NOMO-1 (cell line): ENCODE measurements around the gene LY6G5B.

Experiments
- DNase-seq, 2 experiments: peaks; one replicate each; lab custom pipeline; 2025; ENCODE audit not compliant: unreplicated experiment in 2 of 2; lab: John Stamatoyannopoulos, UW

LY6G5B gene

DNA sequence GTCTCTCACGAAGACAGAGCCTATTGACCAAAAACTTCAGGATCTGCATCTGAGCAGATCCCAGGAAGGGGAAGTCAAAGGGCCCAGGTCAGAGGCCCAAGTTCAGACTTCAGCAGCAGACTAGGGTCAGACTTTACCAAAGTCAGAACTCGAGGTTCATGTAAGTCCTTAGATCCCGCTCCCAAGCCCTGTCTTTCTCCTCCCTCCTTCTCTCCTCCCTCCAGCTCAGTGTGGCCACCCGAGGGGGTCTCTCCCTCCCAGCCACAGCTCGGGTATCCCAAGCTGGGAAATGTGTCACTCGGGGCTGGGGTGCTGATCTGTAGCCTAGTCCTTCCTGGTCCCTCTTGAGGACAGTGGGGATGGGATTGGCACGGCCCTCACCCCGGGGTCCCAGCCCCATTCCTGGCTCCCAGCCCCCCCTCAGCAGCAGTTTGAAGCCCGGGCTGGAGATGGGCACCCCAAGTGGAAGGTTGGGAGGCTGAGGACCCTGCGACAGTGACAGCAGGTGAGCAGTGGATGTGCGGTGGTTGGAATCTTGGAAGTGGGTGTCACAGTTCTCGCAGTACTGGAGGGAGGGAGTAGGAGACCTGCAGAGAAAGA lies 7.6 kb upstream of the LY6G5B start:
- DNase-seq: no peak

DNA sequence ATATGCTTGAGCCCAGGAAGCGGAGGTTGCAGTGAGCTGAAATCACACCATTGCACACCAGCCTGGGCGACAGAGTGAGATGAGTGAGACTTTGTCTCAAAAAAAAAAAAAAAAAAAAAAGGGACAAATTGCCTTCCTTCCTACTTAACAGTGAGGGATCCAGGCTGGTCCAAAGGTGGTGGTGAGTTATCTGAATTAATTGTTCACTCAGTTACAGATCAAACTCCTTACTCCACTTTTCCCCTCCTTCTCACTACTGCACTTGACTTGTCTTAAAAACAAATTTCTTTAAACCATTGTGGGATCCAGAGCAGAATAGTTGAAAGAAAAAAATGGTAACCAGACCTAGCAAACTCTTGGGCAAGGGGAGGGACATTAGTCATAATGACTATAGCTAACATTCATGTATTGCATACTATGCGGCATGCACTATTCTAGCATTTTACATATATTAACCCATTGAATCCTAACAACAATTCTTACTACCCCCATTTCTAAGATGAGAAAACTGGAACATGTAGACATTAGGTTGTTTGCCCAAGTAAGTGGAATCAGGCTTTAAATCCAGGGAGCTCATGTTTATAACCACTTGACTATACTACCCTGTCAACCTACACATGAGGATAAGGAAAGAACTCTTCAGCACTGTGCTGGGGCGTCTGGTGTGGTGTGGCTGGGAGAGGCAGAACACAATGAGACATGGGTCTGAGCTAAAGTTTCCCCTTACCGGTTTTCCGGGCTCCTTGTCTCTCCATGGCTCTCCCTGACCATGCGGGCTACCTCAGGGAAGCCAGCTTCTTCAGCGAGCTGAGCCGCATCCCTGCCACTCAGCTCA lies 6.4 kb upstream of the LY6G5B start:
- peak in 1 of 2 experiments; percentile 15 for DNase-seq

DNA sequence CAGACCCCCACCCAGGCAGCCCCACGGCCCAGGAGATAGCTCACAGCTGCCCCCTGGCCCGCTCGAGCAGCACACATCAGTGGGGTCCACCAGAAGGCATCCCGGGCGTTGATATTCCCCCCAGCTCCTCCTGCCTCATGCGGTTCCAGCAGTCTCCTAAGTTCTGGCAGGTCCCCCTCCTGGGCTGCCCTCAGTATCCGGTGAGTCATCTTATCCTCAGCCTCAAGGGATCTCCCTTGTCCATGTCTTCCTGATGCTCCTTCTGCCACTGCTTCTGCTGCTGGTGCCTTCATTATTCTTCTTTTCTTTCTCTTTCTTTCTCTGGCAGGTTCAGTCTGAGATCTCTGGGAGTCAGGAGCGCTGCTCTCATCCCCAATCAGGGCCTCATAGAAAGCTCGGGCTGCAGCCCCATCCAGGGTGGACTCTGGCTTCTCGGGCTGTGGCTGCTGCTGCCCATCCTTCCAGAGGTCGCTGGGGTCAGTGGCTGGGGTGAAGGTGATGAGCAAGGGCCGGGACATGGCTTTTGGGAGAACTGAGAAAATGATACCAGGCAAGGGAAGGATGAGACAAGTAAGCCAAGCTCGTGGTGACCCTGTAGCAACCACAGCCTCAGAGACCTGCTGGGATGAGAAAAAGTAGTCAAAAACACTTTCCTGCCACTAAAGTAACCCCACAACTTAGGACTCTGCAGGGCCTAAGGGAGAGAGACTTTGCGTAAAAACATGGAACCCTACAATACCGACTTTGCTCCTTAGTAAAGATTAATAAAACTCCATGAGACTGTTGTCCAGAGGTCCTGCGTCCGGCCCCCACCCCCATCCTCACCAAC lies 5.6 kb upstream of the LY6G5B start:
- DNase-seq: no peak

DNA sequence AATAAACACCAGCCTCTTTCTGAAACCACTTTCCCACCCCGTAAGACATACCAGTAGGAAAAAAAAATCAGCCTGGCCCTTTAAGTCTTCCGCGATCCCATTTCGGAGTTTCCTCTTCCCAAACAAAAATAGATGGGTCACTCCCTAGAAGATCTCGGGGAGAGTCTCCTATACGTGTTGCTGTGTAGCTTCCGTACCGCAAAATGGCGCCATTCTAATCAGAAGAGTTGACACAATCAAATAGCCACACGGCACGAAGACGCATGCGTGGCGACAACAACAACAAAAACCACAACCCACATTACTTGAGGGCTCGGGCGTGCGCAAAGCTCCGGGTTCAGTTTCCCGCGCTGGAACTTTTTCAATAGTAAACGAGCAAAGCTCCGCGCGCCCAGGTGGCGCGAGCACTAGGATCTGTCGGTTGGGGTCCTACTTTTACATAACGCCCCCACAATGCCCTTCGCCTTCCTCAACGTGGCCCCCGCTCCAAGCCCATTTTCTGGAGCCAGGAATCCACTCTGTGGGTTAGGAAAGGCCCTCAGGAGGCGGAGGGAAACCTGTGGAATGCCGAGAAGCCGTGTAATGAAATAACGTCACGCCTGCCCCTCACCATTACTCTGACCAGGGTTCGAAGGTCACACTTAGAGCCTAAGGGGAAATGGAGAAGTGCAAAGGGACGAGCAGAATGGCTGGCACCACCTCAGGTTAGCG lies 4.8 kb upstream of the LY6G5B start, which contains the start of gene GPANK1:
Gene GPANK1, minus strand, starts transcription at position 208 of the 711 bp plus-strand sequence. CDS start 519 bp downstream, outside the sequence.
- peak; percentile 77 to 93 for DNase-seq

DNA sequence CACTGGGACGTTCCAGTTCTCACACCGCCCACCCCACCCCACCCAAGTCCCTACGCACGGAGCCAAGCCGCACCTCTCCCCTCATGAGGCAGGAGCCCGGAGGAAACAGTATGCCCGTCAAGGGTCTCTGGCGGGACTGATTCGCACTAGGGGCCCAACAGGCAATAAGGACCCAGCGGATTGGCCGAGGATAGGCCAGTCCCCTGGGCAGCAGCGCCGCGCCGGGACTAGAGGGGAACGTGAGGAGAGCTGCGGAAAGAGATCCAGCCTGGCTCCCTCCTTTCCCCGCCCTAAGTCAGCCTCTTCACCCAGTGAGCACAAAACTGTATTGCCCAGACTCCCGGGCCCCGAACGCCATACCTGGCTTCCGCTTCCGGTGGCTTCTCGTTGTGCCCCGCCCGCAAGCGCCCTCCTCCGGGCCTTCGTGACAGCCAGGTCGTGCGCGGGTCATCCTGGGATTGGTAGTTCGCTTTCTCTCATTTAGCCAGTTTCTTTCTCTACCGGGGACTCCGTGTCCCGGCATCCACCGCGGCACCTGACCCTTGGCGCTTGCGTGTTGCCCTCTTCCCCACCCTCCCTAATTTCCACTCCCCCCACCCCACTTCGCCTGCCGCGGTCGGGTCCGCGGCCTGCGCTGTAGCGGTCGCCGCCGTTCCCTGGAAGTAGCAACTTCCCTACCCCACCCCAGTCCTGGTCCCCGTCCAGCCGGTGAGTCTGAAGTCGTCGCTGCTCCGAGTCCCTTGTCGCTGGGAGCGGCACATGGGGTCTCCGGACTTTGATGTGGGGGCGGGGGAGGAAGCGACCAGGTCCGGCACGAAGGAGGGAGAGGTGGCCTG lies 4.1 kb upstream of the LY6G5B start, which contains the start of gene CSNK2B:
Gene CSNK2B, plus strand, starts transcription at position 580 of the 836 bp plus-strand sequence. CDS start 752 bp downstream, outside the sequence.
- DNase-seq: peak; percentile 96 to 97

DNA sequence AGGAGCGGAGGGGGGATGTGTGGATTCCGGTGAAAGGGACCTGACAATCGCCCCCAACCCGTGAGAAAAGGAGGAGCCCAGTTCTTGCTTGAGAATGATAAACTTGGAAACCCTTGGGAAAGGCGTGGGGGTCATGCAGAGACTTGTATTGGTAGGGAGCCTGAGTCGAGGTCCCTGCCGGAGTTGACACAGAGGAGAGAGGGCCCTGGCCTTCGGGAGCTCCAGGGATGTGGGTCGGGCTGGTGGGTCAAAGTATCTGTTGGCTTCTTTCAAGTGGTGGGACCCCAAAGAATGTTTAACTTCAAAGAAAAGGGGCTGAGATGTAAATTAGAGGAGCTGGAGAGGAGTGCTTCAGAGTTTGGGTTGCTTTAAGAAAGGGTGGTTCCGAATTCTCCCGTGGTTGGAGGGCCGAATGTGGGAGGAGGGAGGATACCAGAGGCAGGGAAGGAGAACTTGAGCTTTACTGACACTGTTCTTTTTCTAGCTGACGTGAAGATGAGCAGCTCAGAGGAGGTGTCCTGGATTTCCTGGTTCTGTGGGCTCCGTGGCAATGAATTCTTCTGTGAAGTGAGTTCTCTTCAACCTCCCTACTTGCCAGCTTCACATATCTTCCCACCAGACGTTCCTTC lies 3.3 kb upstream of the LY6G5B start:
- no peak for DNase-seq

DNA sequence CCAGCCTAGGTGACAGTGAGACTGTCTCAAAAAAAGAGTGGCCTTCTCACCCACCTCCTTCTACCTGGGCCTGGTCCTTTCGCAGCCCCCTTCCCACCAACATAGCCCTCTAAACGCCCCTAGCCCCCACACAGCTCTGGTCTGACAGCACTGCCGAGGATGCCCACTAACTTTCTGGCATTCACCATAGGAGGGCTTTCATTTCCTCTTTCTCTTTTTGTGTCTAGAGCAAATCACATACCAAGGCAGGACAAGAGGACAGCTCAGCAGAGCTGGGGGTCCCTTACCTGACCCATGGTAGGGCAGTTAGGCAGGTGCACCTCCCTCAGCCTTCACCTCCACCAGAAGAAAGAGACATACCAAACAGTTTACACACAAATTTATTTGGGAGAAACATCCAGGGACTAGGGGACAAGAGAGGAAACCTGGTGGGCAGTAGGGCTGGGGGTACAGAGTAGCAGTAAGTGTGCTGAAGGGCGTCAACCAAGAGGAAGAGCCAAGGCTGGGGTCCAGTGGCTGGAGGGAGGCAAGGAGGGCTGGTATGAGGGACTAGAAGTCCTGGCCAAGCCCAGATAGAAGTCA lies 6.6 kb downstream of the LY6G5B start:
- peak in 1 of 2 experiments; percentile 50 for DNase-seq

DNA sequence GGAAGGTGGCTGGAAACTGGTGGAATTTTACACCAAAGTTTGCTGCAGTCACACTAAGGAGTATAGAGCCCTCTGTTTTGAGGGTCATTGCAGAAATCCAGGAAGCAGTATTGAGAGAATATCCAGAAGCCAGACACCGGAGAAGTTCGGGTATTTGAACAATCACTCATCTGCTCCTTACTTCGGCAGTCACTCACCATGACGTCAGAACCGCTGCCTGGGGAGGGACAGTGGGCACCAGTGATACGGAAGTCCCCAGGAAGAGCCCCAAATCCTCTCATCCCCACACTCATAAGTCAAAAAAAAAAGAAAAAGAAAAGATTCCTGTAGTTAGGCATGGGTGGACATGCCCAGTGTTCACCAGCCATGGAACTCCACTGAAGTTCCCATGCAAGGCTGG lies 7.1 kb downstream of the LY6G5B start:
- DNase-seq: no peak

DNA sequence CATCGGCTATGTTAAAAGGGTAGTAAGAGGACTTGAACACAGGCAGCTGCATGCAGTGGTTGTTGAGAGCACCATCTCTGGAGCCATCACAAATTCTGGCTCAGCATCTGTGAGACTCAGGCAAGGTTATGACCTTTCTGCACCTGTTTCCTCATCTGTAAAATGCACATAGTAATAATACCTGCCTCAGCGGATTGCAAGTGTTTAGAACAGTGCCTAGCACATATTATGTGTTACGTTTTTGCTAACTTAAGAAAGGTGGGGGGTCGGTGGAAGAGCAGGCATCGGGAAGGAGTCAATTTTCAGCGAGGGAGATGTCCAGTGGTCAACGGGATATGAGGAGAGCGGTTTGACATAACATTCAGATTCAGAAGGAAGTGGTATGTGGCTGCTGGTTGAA lies 8.2 kb downstream of the LY6G5B start:
- DNase-seq: no peak

DNA sequence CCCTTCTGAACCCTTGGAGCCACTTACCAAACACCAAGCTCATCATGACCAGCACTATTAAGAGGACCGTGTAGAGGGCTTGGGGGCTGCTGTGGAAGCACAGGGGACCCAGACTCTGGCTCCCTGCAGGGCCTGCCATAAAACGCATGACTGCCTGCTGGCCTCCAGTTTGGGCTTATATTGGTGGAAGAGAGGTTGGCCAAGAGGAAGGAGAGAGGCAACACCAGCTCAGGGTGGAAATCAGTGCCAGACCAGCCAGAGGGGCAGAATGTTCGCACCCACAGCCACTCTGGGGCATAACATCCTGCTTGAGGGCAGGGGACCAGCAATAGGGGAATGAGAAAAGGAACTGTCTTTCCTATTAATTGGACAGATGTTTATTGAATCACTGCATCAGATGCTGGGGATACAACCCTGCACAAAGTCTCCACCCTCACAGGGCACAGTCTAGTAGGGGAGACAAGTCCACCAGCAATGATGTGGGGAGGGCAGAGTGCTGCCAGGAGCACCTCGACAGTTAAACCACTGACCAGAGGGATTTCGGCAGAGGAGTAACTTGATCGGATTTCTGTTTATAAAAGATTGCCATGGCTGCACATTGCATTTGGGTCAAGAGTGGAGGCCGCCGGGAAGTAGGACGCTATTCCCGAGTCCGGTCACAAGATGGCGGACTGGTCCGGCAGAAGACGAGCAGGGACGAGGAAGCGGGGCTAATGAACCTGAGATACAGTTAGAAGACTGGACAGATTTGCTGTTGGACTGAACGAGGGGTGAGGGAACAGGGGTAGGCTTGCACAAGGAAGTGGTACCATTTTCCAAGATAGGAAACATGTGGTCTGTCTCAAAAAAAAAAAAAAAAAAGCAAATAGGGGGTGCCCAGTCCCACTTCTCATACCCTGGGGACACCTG lies 10.7 kb downstream of the LY6G5B start, which contains the start of gene LY6G5C:
Gene LY6G5C, minus strand, starts transcription at position 842 of the 909 bp plus-strand sequence. Its CDS starts 694 bp downstream, at position 148.
- peak; percentile 64 to 76 for DNase-seq

DNA sequence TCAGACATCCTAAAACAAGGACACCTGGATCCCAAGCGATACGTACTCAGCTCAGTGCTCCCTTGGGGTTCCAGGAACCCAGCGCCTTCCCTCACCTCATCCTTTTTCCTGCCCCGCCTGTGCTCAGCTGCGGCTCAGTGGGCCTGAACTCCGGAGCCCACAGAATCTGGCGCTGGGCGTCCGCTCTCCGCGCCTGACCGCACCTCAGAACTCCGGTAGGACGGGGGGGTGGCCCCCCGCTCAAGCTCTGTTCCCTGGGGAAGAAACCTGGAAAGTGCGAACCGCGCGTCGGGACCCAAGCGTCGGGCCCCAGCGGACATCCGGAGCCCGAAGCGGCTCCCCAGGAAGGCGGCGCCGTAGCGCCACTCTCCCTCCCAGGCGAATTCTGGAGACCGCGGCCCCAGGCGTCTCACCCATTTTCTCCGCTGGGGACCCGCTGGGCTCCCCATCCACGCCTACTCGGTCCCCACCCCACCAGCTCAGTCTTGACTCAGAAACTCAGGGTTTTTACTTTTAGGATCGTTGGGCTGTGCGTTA lies 11.4 kb downstream of the LY6G5B start:
- no peak for DNase-seq

DNA sequence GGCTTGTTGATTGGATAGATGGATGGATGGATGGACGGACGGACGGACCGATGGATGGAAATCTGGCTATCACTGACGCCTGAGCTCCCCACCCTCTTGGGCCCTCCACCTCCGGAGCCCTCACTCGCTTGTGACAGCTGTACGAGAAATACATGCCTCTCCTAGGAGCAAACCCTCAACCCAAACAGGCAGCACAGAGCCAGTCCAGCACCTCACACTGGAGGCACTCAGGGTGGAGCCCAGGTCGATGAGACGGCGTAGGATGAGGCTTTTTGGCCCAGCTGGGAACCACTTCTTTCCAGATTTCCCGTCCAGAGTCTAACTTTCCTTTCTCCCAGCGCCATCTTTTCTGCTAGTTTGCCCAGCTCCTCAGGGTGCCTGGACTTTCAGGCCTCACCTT lies 13.8 kb downstream of the LY6G5B start:
- DNase-seq: no peak

DNA sequence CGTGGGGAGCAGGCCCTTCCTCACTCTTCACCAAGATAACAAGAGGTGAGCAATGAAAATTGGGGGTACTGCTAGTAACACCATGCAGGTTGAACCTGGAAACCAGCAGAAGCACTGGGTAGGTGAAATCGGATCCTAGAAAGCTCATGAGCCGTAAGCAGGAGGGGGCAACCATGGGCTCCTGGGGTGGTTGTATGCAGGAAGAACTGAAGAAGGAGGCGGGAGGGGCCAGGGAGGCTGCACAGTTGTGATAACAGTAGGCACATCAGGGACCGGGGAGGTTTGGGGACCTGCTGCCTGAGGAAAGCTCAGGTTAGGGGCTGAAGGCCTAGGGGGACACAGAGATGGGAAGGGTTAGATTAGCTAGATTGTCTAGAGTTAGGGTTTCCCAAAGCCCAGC lies 16.7 kb downstream of the LY6G5B start:
- no peak for DNase-seq

DNA sequence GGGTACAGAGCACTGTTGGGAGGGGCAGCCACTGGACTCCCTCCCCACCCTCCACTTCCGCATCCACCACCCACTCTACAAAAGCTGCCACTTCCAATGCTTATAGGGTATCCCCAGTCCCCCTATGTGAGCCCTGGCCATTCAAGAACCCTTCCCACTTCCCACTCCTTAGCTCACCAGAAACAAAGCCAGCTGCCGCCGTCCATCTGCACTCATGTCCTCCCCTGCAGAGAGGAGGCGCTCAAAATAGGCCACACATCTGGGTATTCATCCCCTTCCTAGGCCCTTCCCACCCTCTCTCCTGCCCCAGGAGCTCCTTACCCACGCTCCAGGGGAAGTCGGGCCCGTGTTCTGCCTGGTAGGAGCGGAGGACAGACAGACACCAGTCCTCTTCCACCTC lies 17.5 kb downstream of the LY6G5B start:
- no peak for DNase-seq

DNA sequence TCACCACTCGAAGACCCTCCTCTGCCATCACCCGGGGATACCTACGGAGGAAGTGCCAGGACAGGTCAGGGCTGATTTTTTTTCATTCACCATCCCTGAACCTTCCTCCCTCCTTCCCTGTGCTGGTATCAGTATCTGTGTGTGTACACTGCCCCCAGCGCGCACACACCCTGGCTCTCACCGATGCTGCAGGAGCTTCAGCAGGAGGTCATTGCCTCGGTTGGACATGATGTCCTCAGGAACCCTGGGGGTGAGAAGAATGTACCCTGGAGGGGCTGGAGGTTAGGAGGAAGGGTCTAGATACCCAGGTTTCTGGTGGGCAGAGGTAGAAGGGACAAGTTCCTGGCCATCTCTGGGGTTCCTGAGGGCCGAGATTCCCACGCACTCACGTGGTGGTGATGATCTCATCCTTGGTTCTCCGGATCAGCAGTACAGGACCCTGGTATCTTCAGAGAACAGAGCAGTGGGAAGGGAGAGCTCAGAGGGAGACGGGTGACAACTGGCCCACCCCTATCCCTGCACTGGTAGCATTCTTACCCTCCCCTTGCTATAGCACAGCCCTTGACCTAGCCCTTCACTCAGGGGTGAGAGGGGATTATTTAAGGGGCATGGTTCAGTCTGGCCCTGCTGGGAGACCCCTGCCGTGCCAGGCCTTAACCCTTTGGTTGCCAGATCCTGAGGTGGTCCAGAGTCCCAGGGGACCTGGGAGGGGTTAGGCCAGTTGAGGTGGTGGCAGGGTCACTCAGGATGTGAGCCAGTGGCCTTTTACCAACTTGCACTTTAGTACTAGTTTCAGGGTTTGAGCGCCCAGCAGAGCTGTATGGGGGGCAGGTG lies 18.3 kb downstream of the LY6G5B start:
- no peak for DNase-seq

DNA sequence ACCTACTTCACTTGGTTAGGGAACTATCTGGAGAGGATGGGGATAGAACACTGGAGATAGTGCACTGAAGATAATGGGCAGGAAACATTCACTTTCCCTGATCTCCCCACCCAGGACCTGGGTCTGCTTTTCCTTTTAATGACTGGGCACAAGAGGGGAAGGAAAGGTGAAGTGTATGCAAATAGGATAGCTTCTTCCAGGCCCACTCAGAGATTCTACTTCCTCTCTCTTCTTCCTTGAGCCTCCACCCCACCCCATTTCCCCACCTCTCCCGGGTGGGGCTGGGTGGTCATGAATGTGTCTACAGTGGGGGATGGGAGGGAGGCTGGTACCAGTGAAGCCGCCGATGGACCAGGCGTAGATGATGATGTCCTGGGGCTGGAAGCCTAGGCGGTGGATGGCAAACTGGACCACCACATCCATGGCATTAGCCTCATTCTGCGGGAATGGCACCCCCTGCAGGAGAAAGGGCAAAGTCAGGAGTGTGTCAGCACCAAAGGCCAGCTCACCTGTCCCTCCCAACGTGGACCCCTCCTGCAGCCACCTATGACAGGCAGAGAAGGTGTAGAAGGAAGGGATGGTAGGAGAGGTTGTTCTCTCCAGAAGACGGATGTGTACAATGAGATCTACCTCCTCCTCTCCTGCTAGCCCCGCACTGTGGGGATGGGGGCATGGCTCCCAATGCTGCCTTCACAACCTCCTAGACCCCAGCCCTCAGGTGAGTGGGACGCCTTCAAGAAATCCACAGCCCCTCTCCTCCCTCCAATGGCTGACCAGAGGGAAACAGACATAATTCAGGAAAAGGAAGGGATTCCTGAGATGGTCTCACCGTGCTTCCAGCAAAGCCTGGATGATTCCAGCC lies 19.7 kb downstream of the LY6G5B start:
- no peak for DNase-seq
